ENCODE data around the gene GPC6.
A peak's percentile ranks its signal among the peaks of the same experiment; 100 is the strongest.

- TF ChIP-seq CTCF (IDR thresholded peaks at IDR 0.05; ENCODE audit: low read depth, low read length) (peak; percentile 71), POLR2A (IDR thresholded peaks at IDR 0.05; ENCODE audit: extremely low read depth, insufficient read length) (no peak), MAX (IDR thresholded peaks at IDR 0.05; ENCODE audit: low read depth, low read length) (0 out of 2 replicates have a peak, but pooled peaks have one; percentile 4)
Observed at GRCh38 chr13:94416454-94417080, 1190.0 kb downstream of the GPC6 start.

Data from NB4 (cell line).